Measurements from ENCODE around the gene RPP14.
"Not testable (repeated sequence)": the region's sequence is repeated elsewhere in the genome, so short reads cannot be mapped to it uniquely, and the experiment has no call there.

The RPP14 gene

GRCh38 chr3:58335652-58335947 is 29.6 kb downstream of the RPP14 start:
- H3K9me3 ChIP-seq (ENCODE audit: control insufficient read depth, insufficient read depth, low read length): no peaks in the 10 kb centered on the region
- H3K4me1 ChIP-seq (ENCODE audit: control insufficient read depth, insufficient read depth, low read length): peaks cover 3% of the 10 kb centered on the region
- no peaks in the 10 kb centered on the region for H3K36me3 ChIP-seq (ENCODE audit: control insufficient read depth, insufficient read depth, low read length)
- no peak overlapping the region for H3K9ac ChIP-seq (ENCODE audit: low read depth, low read length)
- no peak overlapping the region for H3K4me3 ChIP-seq (ENCODE audit: low read depth, low read length)
- H3K27me3 ChIP-seq (ENCODE audit: control insufficient read depth, insufficient read depth, low read length): peaks cover 26% of the 10 kb centered on the region

GRCh38 chr3:58336135-58336882 is 30.3 kb downstream of the RPP14 start:
- Histone ChIP-seq H3K9ac (ENCODE audit: low read depth, low read length) (no peak overlapping the region), H3K4me1 (ENCODE audit: control insufficient read depth, insufficient read depth, low read length) (peaks cover 3% of the 10 kb centered on the region), H3K27me3 (ENCODE audit: control insufficient read depth, insufficient read depth, low read length) (peaks cover 22% of the 10 kb centered on the region), H3K36me3 (ENCODE audit: control insufficient read depth, insufficient read depth, low read length) (no peaks in the 10 kb centered on the region), H3K9me3 (ENCODE audit: control insufficient read depth, insufficient read depth, low read length) (no peaks in the 10 kb centered on the region), H3K4me3 (ENCODE audit: low read depth, low read length) (no peak overlapping the region)

- peaks cover 3% of the 10 kb centered on the region for H3K4me1 ChIP-seq (ENCODE audit: control insufficient read depth, insufficient read depth, low read length)
- H3K27me3 ChIP-seq (ENCODE audit: control insufficient read depth, insufficient read depth, low read length): peaks cover 15% of the 10 kb centered on the region
- H3K9me3 ChIP-seq (ENCODE audit: control insufficient read depth, insufficient read depth, low read length): no peaks in the 10 kb centered on the region
- no peak overlapping the region for H3K4me3 ChIP-seq (ENCODE audit: low read depth, low read length)
- H3K36me3 ChIP-seq (ENCODE audit: control insufficient read depth, insufficient read depth, low read length): no peaks in the 10 kb centered on the region
- no peak overlapping the region for H3K9ac ChIP-seq (ENCODE audit: low read depth, low read length)
These were observed 31.1 kb downstream of the RPP14 start for GRCh38 chr3:58337190-58337589.

- H3K9ac ChIP-seq (ENCODE audit: low read depth, low read length); H3K4me1 ChIP-seq (ENCODE audit: control insufficient read depth, insufficient read depth, low read length); H3K9me3 ChIP-seq (ENCODE audit: control insufficient read depth, insufficient read depth, low read length); H3K36me3 ChIP-seq (ENCODE audit: control insufficient read depth, insufficient read depth, low read length); H3K4me3 ChIP-seq (ENCODE audit: low read depth, low read length); H3K27me3 ChIP-seq (ENCODE audit: control insufficient read depth, insufficient read depth, low read length): not testable (repeated sequence)
These were observed 33.1 kb downstream of the RPP14 start for GRCh38 chr3:58339146-58339545.

GRCh38 chr3:58340594-58341244 is 34.7 kb downstream of the RPP14 start:
- H3K36me3 ChIP-seq (ENCODE audit: control insufficient read depth, insufficient read depth, low read length): no peaks in the 10 kb centered on the region

GRCh38 chr3:58341376-58341775 is 35.3 kb downstream of the RPP14 start:
- no peaks in the 10 kb centered on the region for H3K4me1 ChIP-seq (ENCODE audit: control insufficient read depth, insufficient read depth, low read length)
- H3K9ac ChIP-seq (ENCODE audit: low read depth, low read length): no peak overlapping the region
- H3K9me3 ChIP-seq (ENCODE audit: control insufficient read depth, insufficient read depth, low read length): no peaks in the 10 kb centered on the region
- no peak overlapping the region for H3K4me3 ChIP-seq (ENCODE audit: low read depth, low read length)
- H3K36me3 ChIP-seq (ENCODE audit: control insufficient read depth, insufficient read depth, low read length): no peaks in the 10 kb centered on the region
- no peaks in the 10 kb centered on the region for H3K27me3 ChIP-seq (ENCODE audit: control insufficient read depth, insufficient read depth, low read length)

More at GRCh38 chr3:58340594-58341244, 34.7 kb downstream of the RPP14 start:
- Histone ChIP-seq H3K27me3 (ENCODE audit: control insufficient read depth, insufficient read depth, low read length) (no peaks in the 10 kb centered on the region), H3K9ac (ENCODE audit: low read depth, low read length) (no peak overlapping the region), H3K9me3 (ENCODE audit: control insufficient read depth, insufficient read depth, low read length) (no peaks in the 10 kb centered on the region), H3K4me1 (ENCODE audit: control insufficient read depth, insufficient read depth, low read length) (no peaks in the 10 kb centered on the region), H3K4me3 (ENCODE audit: low read depth, low read length) (no peak overlapping the region)

GRCh38 chr3:58342676-58343075 is 36.6 kb downstream of the RPP14 start:
- no peaks in the 10 kb centered on the region for H3K36me3 ChIP-seq (ENCODE audit: control insufficient read depth, insufficient read depth, low read length)
- no peak overlapping the region for H3K4me3 ChIP-seq (ENCODE audit: low read depth, low read length)
- H3K9me3 ChIP-seq (ENCODE audit: control insufficient read depth, insufficient read depth, low read length): no peaks in the 10 kb centered on the region
- H3K4me1 ChIP-seq (ENCODE audit: control insufficient read depth, insufficient read depth, low read length): no peaks in the 10 kb centered on the region
- no peak overlapping the region for H3K9ac ChIP-seq (ENCODE audit: low read depth, low read length)
- no peaks in the 10 kb centered on the region for H3K27me3 ChIP-seq (ENCODE audit: control insufficient read depth, insufficient read depth, low read length)

GRCh38 chr3:58345457-58345856 is 39.4 kb downstream of the RPP14 start:
- Histone ChIP-seq H3K27me3 (ENCODE audit: control insufficient read depth, insufficient read depth, low read length) (no peaks in the 10 kb centered on the region), H3K9ac (ENCODE audit: low read depth, low read length) (no peak overlapping the region), H3K9me3 (ENCODE audit: control insufficient read depth, insufficient read depth, low read length) (no peaks in the 10 kb centered on the region), H3K4me1 (ENCODE audit: control insufficient read depth, insufficient read depth, low read length) (no peaks in the 10 kb centered on the region), H3K36me3 (ENCODE audit: control insufficient read depth, insufficient read depth, low read length) (no peaks in the 10 kb centered on the region), H3K4me3 (ENCODE audit: low read depth, low read length) (no peak overlapping the region)

- Histone ChIP-seq H3K9ac (ENCODE audit: low read depth, low read length) (no peak overlapping the region), H3K36me3 (ENCODE audit: control insufficient read depth, insufficient read depth, low read length) (no peaks in the 10 kb centered on the region), H3K27me3 (ENCODE audit: control insufficient read depth, insufficient read depth, low read length) (no peaks in the 10 kb centered on the region), H3K4me1 (ENCODE audit: control insufficient read depth, insufficient read depth, low read length) (no peaks in the 10 kb centered on the region), H3K4me3 (ENCODE audit: low read depth, low read length) (no peak overlapping the region), H3K9me3 (ENCODE audit: control insufficient read depth, insufficient read depth, low read length) (no peaks in the 10 kb centered on the region)
These were observed 40.3 kb downstream of the RPP14 start for GRCh38 chr3:58346368-58346767.

- no peaks in the 10 kb centered on the region for H3K27me3 ChIP-seq (ENCODE audit: control insufficient read depth, insufficient read depth, low read length)
- no peak overlapping the region for H3K4me3 ChIP-seq (ENCODE audit: low read depth, low read length)
- H3K9me3 ChIP-seq (ENCODE audit: control insufficient read depth, insufficient read depth, low read length): no peaks in the 10 kb centered on the region
- H3K9ac ChIP-seq (ENCODE audit: low read depth, low read length): no peak overlapping the region
- H3K4me1 ChIP-seq (ENCODE audit: control insufficient read depth, insufficient read depth, low read length): peaks cover 6% of the 10 kb centered on the region
- no peaks in the 10 kb centered on the region for H3K36me3 ChIP-seq (ENCODE audit: control insufficient read depth, insufficient read depth, low read length)
These were observed 41.9 kb downstream of the RPP14 start for GRCh38 chr3:58347984-58348383.

GRCh38 chr3:58349792-58350626 is 44.0 kb downstream of the RPP14 start:
- no peak overlapping the region for H3K9ac ChIP-seq (ENCODE audit: low read depth, low read length)
- no peak overlapping the region for H3K4me3 ChIP-seq (ENCODE audit: low read depth, low read length)
- H3K9me3 ChIP-seq (ENCODE audit: control insufficient read depth, insufficient read depth, low read length): no peaks in the 10 kb centered on the region
- peaks cover 6% of the 10 kb centered on the region for H3K4me1 ChIP-seq (ENCODE audit: control insufficient read depth, insufficient read depth, low read length)
- no peaks in the 10 kb centered on the region for H3K27me3 ChIP-seq (ENCODE audit: control insufficient read depth, insufficient read depth, low read length)
- H3K36me3 ChIP-seq (ENCODE audit: control insufficient read depth, insufficient read depth, low read length): no peaks in the 10 kb centered on the region

- no peak overlapping the region for H3K4me3 ChIP-seq (ENCODE audit: low read depth, low read length)
- H3K9me3 ChIP-seq (ENCODE audit: control insufficient read depth, insufficient read depth, low read length): no peaks in the 10 kb centered on the region
- no peaks in the 10 kb centered on the region for H3K27me3 ChIP-seq (ENCODE audit: control insufficient read depth, insufficient read depth, low read length)
- H3K4me1 ChIP-seq (ENCODE audit: control insufficient read depth, insufficient read depth, low read length): peaks cover 6% of the 10 kb centered on the region
- no peaks in the 10 kb centered on the region for H3K36me3 ChIP-seq (ENCODE audit: control insufficient read depth, insufficient read depth, low read length)
- H3K9ac ChIP-seq (ENCODE audit: low read depth, low read length): no peak overlapping the region
These were observed 44.6 kb downstream of the RPP14 start for GRCh38 chr3:58350627-58351013.

Data from iPS-15b (cell line).